GM19099 (cell line): ENCODE data around the gene SLC29A2.

ENCODE experiments used
- POLR2A ChIP-seq: IDR thresholded peaks from 3 replicates; pipeline ENCODE4 v1.6.1; 2011; ENCODE audit warnings: low read depth; ENCODE audit not compliant: insufficient read length; ENCODE audit errors: extremely low read depth

SLC29A2 gene

GRCh38 chr11:66340596-66341501 lies 30.7 kb downstream of the SLC29A2 start:
- TF ChIP-seq POLR2A, result no peak

GRCh38 chr11:66339686-66340483 lies 31.7 kb downstream of the SLC29A2 start:
- TF ChIP-seq POLR2A, result no peak

- no peak for TF ChIP-seq POLR2A
Measured at GRCh38 chr11:66339162-66339675, 32.3 kb downstream of the SLC29A2 start.

GRCh38 chr11:66338276-66339161 lies 33.0 kb downstream of the SLC29A2 start:
- no peak for TF ChIP-seq POLR2A

- TF ChIP-seq POLR2A, result no peak
Measured at GRCh38 chr11:66337103-66337899, 34.3 kb downstream of the SLC29A2 start.

- TF ChIP-seq POLR2A, result peak; percentile 27
Measured at GRCh38 chr11:66336234-66337102, 35.1 kb downstream of the SLC29A2 start, which contains the start of gene RIN1. TSS of gene RIN1 (minus strand) at chr11:66336434. CDS start at chr11:66336402, 32 bp downstream.

- no peak for TF ChIP-seq POLR2A
Measured at GRCh38 chr11:66335531-66336233, 35.9 kb downstream of the SLC29A2 start.

GRCh38 chr11:66334605-66335442 lies 36.7 kb downstream of the SLC29A2 start:
- TF ChIP-seq POLR2A, result no peak

GRCh38 chr11:66333896-66334604 lies 37.5 kb downstream of the SLC29A2 start:
- TF ChIP-seq POLR2A, result no peak

- no peak for TF ChIP-seq POLR2A
Measured at GRCh38 chr11:66333220-66333877, 38.2 kb downstream of the SLC29A2 start.
